Ishikawa (cell line): Measurements from ENCODE around the gene ARHGDIA.

Experiments
- CEBPB ChIP-seq: IDR thresholded peaks from 2 replicates; pipeline ENCODE4 v1.6.1; 2012
- CREB1 ChIP-seq: IDR thresholded peaks from 2 replicates; pipeline ENCODE4 v1.6.1; 2012; ENCODE audit warnings: low read depth
- EP300 ChIP-seq: IDR thresholded peaks from 2 replicates; pipeline ENCODE4 v1.6.1; 2012; ENCODE audit warnings: borderline replicate concordance
- FOXM1 ChIP-seq: IDR thresholded peaks from 2 replicates; pipeline ENCODE4 v1.6.1; 2012; ENCODE audit warnings: low read depth, borderline replicate concordance
- RAD21 ChIP-seq: IDR thresholded peaks from 2 replicates; pipeline ENCODE4 v1.6.1; 2012; ENCODE audit warnings: low read depth
- TAF1 ChIP-seq: IDR thresholded peaks from 2 replicates; pipeline ENCODE4 v1.6.1; 2012; ENCODE audit warnings: low read depth, mild to moderate bottlenecking
- TCF12 ChIP-seq: IDR thresholded peaks from 2 replicates; pipeline ENCODE4 v1.6.1; 2012; ENCODE audit warnings: low read depth
- TEAD4 ChIP-seq: IDR thresholded peaks from 2 replicates; pipeline ENCODE4 v1.6.1; 2012
- YY1 ChIP-seq: IDR thresholded peaks from 2 replicates; pipeline ENCODE4 v1.6.1; 2012; ENCODE audit warnings: low read depth
- ZBTB7A ChIP-seq: IDR thresholded peaks from 2 replicates; pipeline ENCODE4 v1.6.1; 2012; ENCODE audit warnings: low read depth
- TF ChIP-seq, protein P1 (sequence below): IDR thresholded peaks from 2 replicates; pipeline ENCODE4 v1.6.1; 2012

DNA sequence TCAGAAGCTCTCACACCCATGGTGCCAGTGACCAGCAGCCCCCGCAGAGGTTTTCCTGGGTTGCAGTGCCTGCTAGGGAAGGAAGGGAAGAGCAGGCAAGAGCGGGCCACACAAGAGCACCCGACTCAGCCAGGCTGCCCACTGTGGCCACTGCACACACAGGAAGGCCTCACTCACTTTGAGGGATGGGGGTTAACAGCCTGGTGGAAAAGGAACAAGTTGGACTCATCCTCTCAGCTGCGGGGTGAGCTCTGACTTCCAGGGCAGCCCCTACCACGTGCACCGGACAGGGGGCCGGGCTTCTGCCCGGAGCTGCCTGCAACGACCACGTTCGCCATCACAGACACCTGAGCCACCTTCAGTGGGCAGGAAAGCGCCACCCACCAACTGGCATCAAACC lies 18.9 kb downstream of the ARHGDIA start:
- no peak for TF ChIP-seq CREB1
- TF ChIP-seq YY1: no peak
- TF ChIP-seq FOXM1: no peak
- no peak for TF ChIP-seq EP300
- no peak for TF ChIP-seq TAF1
- TF ChIP-seq TEAD4: no peak
- no peak for TF ChIP-seq TCF12
- no peak for TF ChIP-seq CEBPB
- TF ChIP-seq RAD21: no peak
- TF ChIP-seq, protein P1, sequence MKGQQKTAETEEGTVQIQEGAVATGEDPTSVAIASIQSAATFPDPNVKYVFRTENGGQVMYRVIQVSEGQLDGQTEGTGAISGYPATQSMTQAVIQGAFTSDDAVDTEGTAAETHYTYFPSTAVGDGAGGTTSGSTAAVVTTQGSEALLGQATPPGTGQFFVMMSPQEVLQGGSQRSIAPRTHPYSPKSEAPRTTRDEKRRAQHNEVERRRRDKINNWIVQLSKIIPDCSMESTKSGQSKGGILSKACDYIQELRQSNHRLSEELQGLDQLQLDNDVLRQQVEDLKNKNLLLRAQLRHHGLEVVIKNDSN: no peak
- no peak for TF ChIP-seq ZBTB7A
